Heart left ventricle (tissue), 13 donors: ENCODE data around the gene CETP.

ENCODE experiments used
- CTCF ChIP-seq, 12 donors: fragments of 200-600 bp; sonication (generic) in 4 of 12; IDR thresholded peaks; one replicate each; pipeline versions ENCODE4 v1.5.0 to v1.8.0; 2018 to 2022; ENCODE audit warnings: antibody characterized with exemption in 12 of 12, mild to moderate bottlenecking in 5 of 12
- POLR2A ChIP-seq, 2 donors: fragments of 450-650 bp; IDR thresholded peaks; one replicate each; pipeline ENCODE4 v1.6.1; 2017; ENCODE audit warnings: antibody characterized with exemption in 2 of 2, mild to moderate bottlenecking in 2 of 2, moderate library complexity in 2 of 2
- donor health status: ischemic (EF 13 %, LVEDD 7.1; RV severe dilation, severe dysfunction).
- donor health status: DM: no; HTN: yes; CAD: no.
- donor health status: DM: no; HTN: no; CAD: no.
- donor health status: ischemic (EF 25% LVEDD 6.9; RV normal size, moderate dysfunction).
- donor health status: ischemic (EF 25% LVEDD 5.7; RV mildly dilated, moderate dysfunction).
- donor health status: ischemic (EF 35%, LVEDD 5.7; RV mildly dilated, moderate dysfunction).
- donor health status: nonischemic (EF 11% LVEDD 7.7; RV severe dilation, severe dysfunction).
- donor health status: DM: yes; HTN: yes; CAD: no.
- donor health status: PGD.
- donor health status: ischemic (EF 29% LVEDD 5.4; RV normal size, mild dysfunction).
- donor health status: nonischemic (EF 23%, LVEDD 6.1; RV moderate dilation, normal function).

- TF ChIP-seq POLR2A (IDR thresholded peaks at IDR 0.05) (no peak), CTCF (IDR thresholded peaks at IDR 0.05) (no peak)
These were observed 22.9 kb downstream of the CETP start for GRCh38 chr16:56984639-56985038.
